ENCODE results near the gene PHACTR3.

PHACTR3 gene

DNA sequence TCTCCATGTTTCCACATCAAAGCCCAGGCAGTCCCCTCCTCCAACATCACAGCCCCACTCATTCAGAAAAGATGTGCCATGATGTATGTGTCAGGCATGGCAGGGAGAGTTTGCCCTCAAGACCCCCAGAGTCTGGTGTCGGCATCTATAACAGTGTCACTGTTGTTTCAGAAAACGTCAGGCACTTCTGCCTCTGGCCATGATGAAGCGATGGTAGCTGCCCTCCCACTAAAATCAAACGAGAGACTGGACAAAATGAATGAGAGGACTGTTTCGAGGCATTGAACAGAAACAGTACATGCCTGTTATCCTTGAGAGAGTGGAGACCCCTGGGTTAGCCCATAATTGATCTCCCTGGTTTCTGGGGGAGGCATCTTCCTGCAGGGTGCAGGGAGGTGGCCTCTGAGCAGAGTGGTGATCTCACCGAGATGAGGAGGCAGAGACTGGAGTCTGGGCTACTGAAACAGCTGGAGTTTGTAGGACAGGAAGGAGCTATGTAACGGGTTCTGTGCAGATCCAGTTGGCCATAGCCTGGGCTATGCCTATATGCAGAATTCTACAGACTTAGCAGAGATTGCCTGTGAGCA, 184.6 kb downstream of the PHACTR3 start:
- no peak overlapping the region for H3K56ac ChIP-seq (ENCODE audit: low read length)
- no peak overlapping the region for H4K8ac ChIP-seq (ENCODE audit: low read depth, low read length)
- H3K36me3 ChIP-seq (ENCODE audit: control insufficient read depth, insufficient read depth, low read length), result no peaks in the 10 kb centered on the region
- no peak overlapping the region for H3K4ac ChIP-seq (ENCODE audit: low read depth, low read length)
- H3K18ac ChIP-seq (ENCODE audit: low read length), result no peak overlapping the region
- H3K9ac ChIP-seq (ENCODE audit: low read length), result no peak overlapping the region
- no peaks in the 10 kb centered on the region for H3K27me3 ChIP-seq (ENCODE audit: insufficient read depth, low read length, poor library complexity)
- H3K23ac ChIP-seq (ENCODE audit: low read length), result no peak overlapping the region
- no peak overlapping the region for H3K4me2 ChIP-seq (ENCODE audit: low read length)
- no peaks in the 10 kb centered on the region for H3K79me2 ChIP-seq (ENCODE audit: control insufficient read depth, insufficient read depth, low read length)
- no peak overlapping the region for H2BK5ac ChIP-seq (ENCODE audit: low read length)
- H3K4me3 ChIP-seq (ENCODE audit: low read length), result no peak overlapping the region
- H3K4me1 ChIP-seq (ENCODE audit: control insufficient read depth, low read depth, low read length), result no peaks in the 10 kb centered on the region
- no CpG with 5 or more reads among the region's 7 CpGs for WGBS (ENCODE audit: extremely low coverage, insufficient coverage, low lambda C conversion rate)
- no peak for DNase-seq
- no peak overlapping the region for H2BK120ac ChIP-seq (ENCODE audit: low read depth, low read length)
- no peak overlapping the region for H3K27ac ChIP-seq (ENCODE audit: low read depth, low read length)
- no peak overlapping the region for H4K5ac ChIP-seq (ENCODE audit: low read length)
- no peak overlapping the region for H2AK5ac ChIP-seq (ENCODE audit: low read length)
- H2BK15ac ChIP-seq (replicated peaks; ENCODE audit: low read depth), result no peak overlapping the region
- no peaks in the 10 kb centered on the region for H3K79me1 ChIP-seq (ENCODE audit: low read length)

DNA sequence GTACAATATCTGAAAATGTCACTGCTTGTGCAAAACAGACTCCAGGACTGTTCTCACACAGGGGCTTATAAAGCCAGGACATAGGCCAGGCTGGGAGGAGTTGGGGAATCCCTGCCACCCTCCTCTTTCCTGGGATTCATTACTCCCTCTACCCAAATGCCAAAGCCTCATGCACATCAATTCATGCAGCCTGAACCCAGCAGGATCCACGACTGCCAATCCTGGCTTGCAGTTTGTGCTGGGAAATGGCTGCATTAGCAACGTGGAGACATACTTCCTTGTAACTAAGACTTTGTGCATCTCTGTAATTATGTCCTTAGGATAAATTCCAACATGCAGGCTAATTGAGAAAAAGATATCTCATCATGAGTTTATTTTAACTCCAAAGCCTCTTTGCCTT, 185.3 kb downstream of the PHACTR3 start:
- Histone ChIP-seq H3K56ac (ENCODE audit: low read length) (no peak overlapping the region), H3K27ac (ENCODE audit: low read depth, low read length) (no peak overlapping the region)

DNA sequence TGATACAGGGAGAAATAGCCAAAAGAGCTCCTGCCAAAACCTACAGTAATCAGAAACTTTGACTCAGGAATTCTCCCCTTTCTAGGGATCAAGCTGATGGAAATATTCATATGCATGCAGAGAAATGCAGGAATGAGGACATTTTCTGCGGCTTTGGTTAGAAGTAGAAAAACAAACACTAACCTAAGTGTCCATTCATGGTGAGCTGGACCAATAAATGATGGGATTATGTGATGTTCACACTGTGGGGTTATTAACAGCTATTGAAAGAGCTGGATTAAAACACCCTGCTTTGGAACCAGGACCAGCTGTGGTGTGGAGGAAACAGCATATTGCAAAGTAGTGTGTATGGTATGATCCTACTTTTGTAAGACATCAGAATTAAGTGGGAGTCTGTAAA, 186.0 kb downstream of the PHACTR3 start:
- Histone ChIP-seq H3K27ac (ENCODE audit: low read depth, low read length) (no peak overlapping the region), H2BK15ac (replicated peaks; ENCODE audit: low read depth) (no peak overlapping the region), H4K5ac (ENCODE audit: low read length) (no peak overlapping the region), H4K8ac (ENCODE audit: low read depth, low read length) (no peak overlapping the region), H3K56ac (ENCODE audit: low read length) (no peak overlapping the region), H3K27me3 (ENCODE audit: insufficient read depth, low read length, poor library complexity) (no peaks in the 10 kb centered on the region), H3K4ac (ENCODE audit: low read depth, low read length) (no peak overlapping the region), H3K23ac (ENCODE audit: low read length) (no peak overlapping the region), H2BK120ac (ENCODE audit: low read depth, low read length) (no peak overlapping the region), H3K4me2 (ENCODE audit: low read length) (no peak overlapping the region), H3K36me3 (ENCODE audit: control insufficient read depth, insufficient read depth, low read length) (no peaks in the 10 kb centered on the region), H3K4me1 (ENCODE audit: control insufficient read depth, low read depth, low read length) (no peaks in the 10 kb centered on the region), H2BK5ac (ENCODE audit: low read length) (no peak overlapping the region), H3K9ac (ENCODE audit: low read length) (no peak overlapping the region), H3K18ac (ENCODE audit: low read length) (no peak overlapping the region), H2AK5ac (ENCODE audit: low read length) (no peak overlapping the region), H3K79me2 (ENCODE audit: control insufficient read depth, insufficient read depth, low read length) (no peaks in the 10 kb centered on the region), H3K4me3 (ENCODE audit: low read length) (no peak overlapping the region), H3K79me1 (ENCODE audit: low read length) (no peaks in the 10 kb centered on the region)
- no CpG with 5 or more reads among the region's 1 CpG for WGBS (ENCODE audit: extremely low coverage, insufficient coverage, low lambda C conversion rate)
- no peak for DNase-seq

More for the DNA sequence above, 185.3 kb downstream of the PHACTR3 start:
- H2BK120ac ChIP-seq (ENCODE audit: low read depth, low read length), result no peak overlapping the region
- H3K23ac ChIP-seq (ENCODE audit: low read length), result no peak overlapping the region
- H3K18ac ChIP-seq (ENCODE audit: low read length), result no peak overlapping the region
- no peak overlapping the region for H4K8ac ChIP-seq (ENCODE audit: low read depth, low read length)
- H2AK5ac ChIP-seq (ENCODE audit: low read length), result no peak overlapping the region
- no peaks in the 10 kb centered on the region for H3K27me3 ChIP-seq (ENCODE audit: insufficient read depth, low read length, poor library complexity)
- no peak for DNase-seq
- H3K4ac ChIP-seq (ENCODE audit: low read depth, low read length), result no peak overlapping the region
- no peak overlapping the region for H2BK15ac ChIP-seq (replicated peaks; ENCODE audit: low read depth)
- no peaks in the 10 kb centered on the region for H3K79me2 ChIP-seq (ENCODE audit: control insufficient read depth, insufficient read depth, low read length)
- no peaks in the 10 kb centered on the region for H3K4me1 ChIP-seq (ENCODE audit: control insufficient read depth, low read depth, low read length)
- no CpG with 5 or more reads among the region's 2 CpGs for WGBS (ENCODE audit: extremely low coverage, insufficient coverage, low lambda C conversion rate)
- no peaks in the 10 kb centered on the region for H3K36me3 ChIP-seq (ENCODE audit: control insufficient read depth, insufficient read depth, low read length)
- H3K4me3 ChIP-seq (ENCODE audit: low read length), result no peak overlapping the region
- H3K9ac ChIP-seq (ENCODE audit: low read length), result no peak overlapping the region
- no peaks in the 10 kb centered on the region for H3K79me1 ChIP-seq (ENCODE audit: low read length)
- no peak overlapping the region for H4K5ac ChIP-seq (ENCODE audit: low read length)
- no peak overlapping the region for H2BK5ac ChIP-seq (ENCODE audit: low read length)
- no peak overlapping the region for H3K4me2 ChIP-seq (ENCODE audit: low read length)

DNA sequence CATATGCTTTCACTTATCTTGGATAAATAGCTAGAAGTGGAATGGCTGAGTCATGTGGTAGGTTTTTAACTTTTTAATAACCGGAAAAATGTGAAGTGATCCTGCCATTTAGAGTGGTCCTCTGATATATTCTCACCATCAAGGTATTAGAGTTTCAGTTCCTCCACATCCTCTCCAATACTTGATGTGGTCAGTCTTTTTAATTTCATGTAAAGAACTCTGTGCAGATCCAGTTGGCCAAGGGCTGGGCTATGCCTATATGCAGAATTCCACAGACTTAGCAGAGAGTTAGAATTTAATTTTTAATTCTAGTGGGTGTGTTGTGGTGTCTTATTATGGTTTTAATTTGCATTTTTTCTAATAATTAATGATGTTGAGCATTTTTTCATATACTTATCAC, 188.0 kb downstream of the PHACTR3 start:
- no peak overlapping the region for H3K4ac ChIP-seq (ENCODE audit: low read depth, low read length)
- H3K23ac ChIP-seq (ENCODE audit: low read length), result no peak overlapping the region
- no peaks in the 10 kb centered on the region for H3K4me1 ChIP-seq (ENCODE audit: control insufficient read depth, low read depth, low read length)
- H3K79me2 ChIP-seq (ENCODE audit: control insufficient read depth, insufficient read depth, low read length), result no peaks in the 10 kb centered on the region
- no peak overlapping the region for H2BK5ac ChIP-seq (ENCODE audit: low read length)
- H3K56ac ChIP-seq (ENCODE audit: low read length), result no peak overlapping the region
- WGBS (ENCODE audit: extremely low coverage, insufficient coverage, low lambda C conversion rate), result no CpG with 5 or more reads among the region's 1 CpG
- DNase-seq, result no peak
- no peak overlapping the region for H2BK120ac ChIP-seq (ENCODE audit: low read depth, low read length)
- no peaks in the 10 kb centered on the region for H3K27me3 ChIP-seq (ENCODE audit: insufficient read depth, low read length, poor library complexity)
- H3K9ac ChIP-seq (ENCODE audit: low read length), result no peak overlapping the region
- no peak overlapping the region for H3K18ac ChIP-seq (ENCODE audit: low read length)
- H3K79me1 ChIP-seq (ENCODE audit: low read length), result no peaks in the 10 kb centered on the region
- H3K36me3 ChIP-seq (ENCODE audit: control insufficient read depth, insufficient read depth, low read length), result no peaks in the 10 kb centered on the region
- no peak overlapping the region for H3K4me2 ChIP-seq (ENCODE audit: low read length)
- no peak overlapping the region for H2BK15ac ChIP-seq (replicated peaks; ENCODE audit: low read depth)
- no peak overlapping the region for H2AK5ac ChIP-seq (ENCODE audit: low read length)
- H3K27ac ChIP-seq (ENCODE audit: low read depth, low read length), result no peak overlapping the region
- H4K5ac ChIP-seq (ENCODE audit: low read length), result no peak overlapping the region
- H3K4me3 ChIP-seq (ENCODE audit: low read length), result no peak overlapping the region
- no peak overlapping the region for H4K8ac ChIP-seq (ENCODE audit: low read depth, low read length)

DNA sequence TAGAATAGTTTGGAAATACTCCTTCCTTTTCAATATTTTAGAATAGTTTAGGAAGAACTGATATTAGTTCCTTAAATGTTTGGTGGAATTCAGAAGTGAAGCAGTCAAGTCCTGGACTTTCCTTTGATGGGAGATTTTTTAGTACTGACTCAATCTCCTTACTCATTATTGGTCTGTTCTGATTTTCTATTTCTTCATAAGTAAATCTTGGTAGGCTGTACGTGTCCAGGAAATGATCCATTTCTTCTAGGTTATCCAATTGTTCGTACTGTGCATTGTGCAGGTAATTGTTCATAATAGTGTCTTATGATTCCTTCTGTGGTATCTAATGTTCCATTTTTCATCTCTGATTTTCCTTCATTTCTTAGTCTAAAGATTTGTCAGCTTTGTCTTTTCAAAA, 190.2 kb downstream of the PHACTR3 start:
- no peaks in the 10 kb centered on the region for H3K79me2 ChIP-seq (ENCODE audit: control insufficient read depth, insufficient read depth, low read length)
- no peaks in the 10 kb centered on the region for H3K79me1 ChIP-seq (ENCODE audit: low read length)
- DNase-seq, result no peak
- no peak overlapping the region for H3K23ac ChIP-seq (ENCODE audit: low read length)
- H3K4me3 ChIP-seq (ENCODE audit: low read length), result no peak overlapping the region
- no peak overlapping the region for H4K5ac ChIP-seq (ENCODE audit: low read length)
- no peak overlapping the region for H2BK15ac ChIP-seq (replicated peaks; ENCODE audit: low read depth)
- H3K4ac ChIP-seq (ENCODE audit: low read depth, low read length), result no peak overlapping the region
- no peak overlapping the region for H3K56ac ChIP-seq (ENCODE audit: low read length)
- WGBS (ENCODE audit: extremely low coverage, insufficient coverage, low lambda C conversion rate), result no CpG with 5 or more reads among the region's 2 CpGs
- no peak overlapping the region for H2BK5ac ChIP-seq (ENCODE audit: low read length)
- no peak overlapping the region for H3K27ac ChIP-seq (ENCODE audit: low read depth, low read length)
- H3K4me2 ChIP-seq (ENCODE audit: low read length), result no peak overlapping the region
- H3K4me1 ChIP-seq (ENCODE audit: control insufficient read depth, low read depth, low read length), result no peaks in the 10 kb centered on the region
- no peaks in the 10 kb centered on the region for H3K27me3 ChIP-seq (ENCODE audit: insufficient read depth, low read length, poor library complexity)
- H3K18ac ChIP-seq (ENCODE audit: low read length), result no peak overlapping the region
- no peak overlapping the region for H2AK5ac ChIP-seq (ENCODE audit: low read length)
- no peak overlapping the region for H2BK120ac ChIP-seq (ENCODE audit: low read depth, low read length)
- H3K9ac ChIP-seq (ENCODE audit: low read length), result no peak overlapping the region
- H3K36me3 ChIP-seq (ENCODE audit: control insufficient read depth, insufficient read depth, low read length), result no peaks in the 10 kb centered on the region
- no peak overlapping the region for H4K8ac ChIP-seq (ENCODE audit: low read depth, low read length)

DNA sequence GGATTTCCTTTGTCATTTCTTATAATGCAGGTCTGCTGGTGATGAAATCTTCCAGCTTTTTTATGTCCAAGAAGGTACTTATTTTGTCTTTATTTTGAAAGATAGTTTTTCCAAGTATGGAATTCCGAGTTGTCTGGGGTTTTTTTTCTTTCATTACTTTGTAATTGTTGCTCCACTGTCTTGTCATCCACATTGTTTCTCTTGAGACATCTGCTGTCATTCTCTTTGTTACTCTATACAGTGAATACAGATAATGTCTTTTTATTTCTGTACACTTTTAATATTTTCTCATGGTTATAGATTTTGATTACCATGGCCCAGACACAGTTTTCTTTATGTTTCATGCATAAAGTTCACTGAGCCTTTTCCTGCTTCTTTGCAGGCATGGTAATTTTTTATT, 196.0 kb downstream of the PHACTR3 start:
- H3K4ac ChIP-seq (ENCODE audit: low read depth, low read length), result no peak overlapping the region
- H4K5ac ChIP-seq (ENCODE audit: low read length), result no peak overlapping the region
- no peak overlapping the region for H4K8ac ChIP-seq (ENCODE audit: low read depth, low read length)
- no peaks in the 10 kb centered on the region for H3K27me3 ChIP-seq (ENCODE audit: insufficient read depth, low read length, poor library complexity)
- H2AK5ac ChIP-seq (ENCODE audit: low read length), result no peak overlapping the region
- no peaks in the 10 kb centered on the region for H3K79me2 ChIP-seq (ENCODE audit: control insufficient read depth, insufficient read depth, low read length)
- WGBS (ENCODE audit: extremely low coverage, insufficient coverage, low lambda C conversion rate), result no CpG with 5 or more reads among the region's 1 CpG
- H3K23ac ChIP-seq (ENCODE audit: low read length), result no peak overlapping the region
- H3K56ac ChIP-seq (ENCODE audit: low read length), result no peak overlapping the region
- H2BK15ac ChIP-seq (replicated peaks; ENCODE audit: low read depth), result no peak overlapping the region
- no peak overlapping the region for H2BK5ac ChIP-seq (ENCODE audit: low read length)
- no peak overlapping the region for H3K18ac ChIP-seq (ENCODE audit: low read length)
- H3K4me1 ChIP-seq (ENCODE audit: control insufficient read depth, low read depth, low read length), result no peaks in the 10 kb centered on the region
- H3K79me1 ChIP-seq (ENCODE audit: low read length), result no peaks in the 10 kb centered on the region
- no peak overlapping the region for H2BK120ac ChIP-seq (ENCODE audit: low read depth, low read length)
- no peak overlapping the region for H3K9ac ChIP-seq (ENCODE audit: low read length)
- DNase-seq, result no peak
- no peak overlapping the region for H3K4me2 ChIP-seq (ENCODE audit: low read length)
- H3K36me3 ChIP-seq (ENCODE audit: control insufficient read depth, insufficient read depth, low read length), result no peaks in the 10 kb centered on the region
- no peak overlapping the region for H3K4me3 ChIP-seq (ENCODE audit: low read length)
- H3K27ac ChIP-seq (ENCODE audit: low read depth, low read length), result no peak overlapping the region
